A204.1 (cell line): ENCODE data around the gene SORT1.
A peak's percentile ranks its signal among the peaks of the same experiment; 100 is the strongest.
"Not testable (repeated sequence)": the region's sequence is repeated elsewhere in the genome, so short reads cannot be mapped to it uniquely, and the experiment has no call there.

ENCODE experiments used
- FAIRE-seq: peaks from 2 replicates; lab custom pipeline; 2012; peaks lifted over from hg19 to GRCh38; lab: Jason Lieb, UNC

The SORT1 gene

GRCh38 chr1:109397581-109398342, at the start of gene SORT1:
Gene SORT1 (minus strand): TSS chr1:109397918. CDS start chr1:109397892, 26 bp downstream.
- FAIRE-seq, result no peak

GRCh38 chr1:109445949-109446695, 48.4 kb upstream of the SORT1 start:
- not testable (repeated sequence) for FAIRE-seq

- no peak for FAIRE-seq
Measured at GRCh38 chr1:109444346-109444745, 46.6 kb upstream of the SORT1 start.

DNA sequence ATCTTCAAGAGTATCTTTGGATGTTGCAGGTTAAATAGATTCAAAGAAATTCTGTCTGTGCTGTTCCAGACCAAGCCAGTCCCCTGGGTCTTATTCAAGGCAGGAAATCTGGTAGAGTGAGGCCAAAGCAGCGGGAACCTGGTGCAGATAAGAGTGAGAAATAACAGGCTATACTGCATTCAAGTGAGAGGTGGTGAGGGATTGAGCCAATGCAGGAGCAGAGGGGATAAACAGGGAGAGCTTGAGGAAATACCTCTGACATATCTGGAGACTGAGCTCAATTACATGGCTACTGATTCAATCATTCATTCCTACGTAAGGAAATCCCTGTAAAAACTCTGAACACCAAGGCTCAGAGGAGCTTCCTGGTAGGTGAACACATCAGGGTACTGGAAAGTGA, 45.8 kb upstream of the SORT1 start:
- FAIRE-seq, result no peak

GRCh38 chr1:109441069-109441468, 43.4 kb upstream of the SORT1 start:
- FAIRE-seq, result no peak

DNA sequence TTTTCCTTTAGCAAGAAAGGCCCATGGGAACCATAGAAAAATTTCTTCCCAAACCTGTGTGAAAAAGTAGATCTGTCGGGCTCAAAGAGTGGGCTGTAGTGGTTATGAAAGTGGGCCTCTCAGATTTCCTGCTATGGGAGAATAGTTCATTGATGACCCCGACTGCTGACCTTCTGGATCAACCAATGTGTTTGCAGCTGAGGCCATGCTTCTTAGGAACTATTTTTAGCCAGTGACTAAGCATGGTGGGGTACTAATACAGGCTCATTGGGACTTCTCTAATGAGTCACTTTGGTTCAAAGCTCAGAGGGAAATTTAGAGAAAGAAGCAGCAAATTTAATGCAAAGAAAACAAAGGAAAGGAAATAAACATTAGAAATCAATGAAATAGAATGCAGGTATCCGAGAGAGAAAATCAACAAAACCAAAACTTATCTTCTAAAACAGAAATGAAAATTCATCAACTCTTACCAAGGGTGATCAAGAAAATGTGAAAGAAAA, 41.1 kb upstream of the SORT1 start:
- no peak for FAIRE-seq

GRCh38 chr1:109434484-109434883, 36.8 kb upstream of the SORT1 start:
- no peak for FAIRE-seq

DNA sequence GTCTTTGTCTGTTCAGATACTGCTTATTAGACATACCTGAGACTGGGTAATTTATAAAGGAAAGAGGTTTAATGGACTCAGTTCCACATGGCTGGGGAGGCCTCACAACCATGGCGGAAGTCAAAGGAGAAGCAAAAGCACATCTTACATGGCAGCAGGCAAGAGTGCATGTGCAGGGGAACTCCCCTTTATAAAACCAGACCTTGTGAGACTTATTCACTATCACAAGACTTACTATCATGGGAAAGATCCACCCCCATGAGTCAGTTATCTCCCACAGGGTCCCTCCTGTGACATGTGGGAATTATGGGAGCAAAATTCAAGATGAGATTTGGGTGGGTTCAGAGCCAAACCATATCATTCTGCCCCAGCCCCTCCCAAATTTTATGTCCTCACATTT, 35.6 kb upstream of the SORT1 start:
- no peak for FAIRE-seq

DNA sequence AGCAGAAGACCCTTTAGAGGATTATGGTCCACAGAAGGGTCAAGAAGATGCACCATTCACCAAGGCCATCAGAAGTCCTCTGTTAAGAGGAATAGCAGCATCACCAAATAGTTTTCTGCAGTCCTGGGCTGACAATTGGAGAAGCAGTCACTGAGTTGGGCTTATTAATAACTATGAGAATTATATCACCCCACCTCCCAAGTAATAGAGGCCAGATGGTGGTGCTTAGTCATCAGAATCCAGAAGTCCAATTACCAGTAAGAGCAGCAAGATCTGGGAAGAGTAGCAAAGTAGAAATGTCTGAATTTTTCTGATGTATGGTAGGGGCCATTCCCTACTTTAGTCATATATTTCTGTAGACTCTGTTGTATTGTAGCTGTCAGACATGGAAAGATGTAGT, 34.6 kb upstream of the SORT1 start:
- no peak for FAIRE-seq

GRCh38 chr1:109427171-109427467, 29.4 kb upstream of the SORT1 start:
- no peak for FAIRE-seq

- peak; percentile 97 for FAIRE-seq
Measured at GRCh38 chr1:109426281-109427170, 28.8 kb upstream of the SORT1 start, which contains the start of gene PSMA5. Gene PSMA5 (minus strand): TSS chr1:109426448. CDS start chr1:109426330, 118 bp downstream.

GRCh38 chr1:109425391-109426280, 27.9 kb upstream of the SORT1 start:
- no peak for FAIRE-seq

GRCh38 chr1:109423498-109423897, 25.8 kb upstream of the SORT1 start:
- no peak for FAIRE-seq

DNA sequence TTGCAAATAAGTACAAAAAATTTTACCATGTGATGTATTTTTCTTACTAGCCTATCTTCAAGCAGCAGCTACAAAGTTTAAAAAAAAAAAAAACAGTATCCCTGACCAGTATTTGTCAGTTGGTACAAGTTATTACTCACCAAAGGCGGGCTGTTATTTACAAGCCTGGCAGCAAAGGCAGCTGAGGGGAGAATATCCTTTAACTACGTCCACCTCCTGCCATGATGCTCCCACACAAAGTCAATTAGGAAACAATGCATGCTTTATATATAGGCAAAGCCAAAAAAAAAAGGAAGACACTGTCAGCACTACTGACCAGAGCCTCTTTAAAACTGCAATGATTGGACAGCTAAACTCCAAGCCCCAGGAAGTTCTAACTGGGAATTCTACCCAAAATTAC, 14.8 kb upstream of the SORT1 start:
- no peak for FAIRE-seq

GRCh38 chr1:109404838-109405237, 7.1 kb upstream of the SORT1 start:
- FAIRE-seq, result no peak

DNA sequence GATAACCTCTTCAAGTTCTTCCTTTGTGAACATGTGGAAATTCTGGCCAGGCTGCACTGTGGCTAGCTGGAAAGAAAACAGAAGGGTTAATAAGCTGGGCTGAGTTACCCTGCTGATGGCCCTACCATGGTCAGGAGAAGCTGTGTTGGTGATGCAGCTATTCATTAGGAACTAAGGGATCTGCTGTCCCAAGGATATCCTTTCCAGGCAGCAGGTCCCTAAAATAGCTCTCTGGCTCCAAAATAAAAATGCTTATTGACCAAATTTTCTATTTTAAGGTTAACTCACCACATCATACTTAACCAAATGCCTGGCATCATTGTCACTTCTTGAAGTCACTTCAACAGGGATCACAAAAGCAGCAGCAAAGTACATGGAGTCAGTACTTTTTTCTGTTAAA, 4.3 kb upstream of the SORT1 start:
- no peak for FAIRE-seq

GRCh38 chr1:109400035-109400655, 2.4 kb upstream of the SORT1 start:
- no peak for FAIRE-seq

DNA sequence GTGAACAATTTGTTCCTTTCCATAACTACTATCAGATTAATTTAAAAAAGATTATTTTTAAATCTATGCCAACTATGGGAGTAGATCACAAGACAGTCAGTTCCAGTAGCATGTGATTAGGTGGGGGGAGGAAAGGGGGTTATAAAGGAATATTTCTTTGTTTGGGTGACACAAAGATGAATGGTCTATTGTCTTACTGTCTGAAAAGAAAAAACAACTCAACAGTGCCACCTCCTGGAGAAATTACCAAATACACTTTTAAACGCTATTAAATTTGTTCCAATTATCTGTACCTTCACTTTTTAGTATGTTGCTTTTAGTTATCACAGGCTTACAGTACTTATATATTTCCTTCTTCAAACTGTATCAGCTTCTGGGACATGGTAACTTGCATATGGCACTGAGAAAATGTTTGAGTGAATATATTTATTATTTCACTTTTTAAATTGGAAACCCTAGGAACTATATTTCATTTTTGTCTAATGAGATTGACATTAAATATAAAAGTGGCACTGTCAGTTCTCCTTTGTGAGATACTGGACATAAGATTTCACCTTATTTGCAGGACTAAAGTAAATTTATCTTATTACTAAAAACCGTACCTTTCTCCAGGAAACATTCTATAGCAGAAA, 1.7 kb upstream of the SORT1 start:
- peak; percentile 96 for FAIRE-seq

GRCh38 chr1:109398343-109399225, 866 bp upstream of the SORT1 start:
- no peak for FAIRE-seq
